Activated T-helper 9 cell treated with anti-CD3 and anti-CD28 coated beads, Interleukin-2, amount 50 U/mL, for 16 hours (primary cell): Measurements from ENCODE around the gene PHYHIPL.

ENCODE experiments used
- DNase-seq: peaks from one replicate; pipeline ENCODE4 v3.0.0-alpha.2; 2020; ENCODE audit warnings: low read depth

The PHYHIPL gene

GRCh38 chr10:59257224-59257623, 80.8 kb downstream of the PHYHIPL start:
- no peak for DNase-seq

DNA sequence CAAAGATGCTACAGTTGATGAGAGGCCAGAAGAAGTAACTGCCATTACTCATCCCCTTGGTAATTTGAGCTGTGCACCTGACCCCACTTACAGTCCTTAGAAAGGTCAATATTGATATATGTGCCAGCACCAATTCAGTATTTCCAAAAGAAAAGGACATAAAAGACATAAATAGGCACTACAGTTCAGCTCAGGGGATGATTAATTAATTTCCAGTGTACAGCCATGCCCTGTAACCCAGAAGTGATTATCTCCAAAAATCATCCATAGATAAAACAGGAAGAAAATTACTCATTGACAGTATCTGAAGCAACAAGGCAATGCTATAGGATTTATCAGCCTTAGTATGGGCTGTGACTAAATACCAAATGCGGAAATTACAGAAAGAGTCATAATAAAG, 82.4 kb downstream of the PHYHIPL start:
- DNase-seq: no peak

GRCh38 chr10:59265141-59265540, 88.7 kb downstream of the PHYHIPL start:
- no peak for DNase-seq

DNA sequence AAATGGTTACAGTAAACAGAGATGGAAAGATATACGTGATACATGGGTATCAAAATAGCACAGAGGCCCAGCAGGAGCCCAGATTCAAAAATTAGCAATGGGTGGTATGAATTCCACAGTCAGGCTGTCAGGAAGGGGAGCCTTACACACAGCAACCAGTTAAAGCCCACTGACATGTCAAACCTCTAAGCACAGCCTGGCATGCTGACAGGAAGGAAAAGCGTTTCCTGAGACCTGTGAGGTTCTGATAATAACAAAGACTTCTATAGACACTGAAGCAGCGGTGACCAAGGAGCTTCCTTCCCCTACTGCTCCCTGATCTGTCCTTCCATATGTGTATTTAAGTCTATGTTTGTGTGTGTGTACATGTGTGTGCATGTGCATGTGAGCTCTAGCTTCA, 89.9 kb downstream of the PHYHIPL start:
- no peak for DNase-seq

DNA sequence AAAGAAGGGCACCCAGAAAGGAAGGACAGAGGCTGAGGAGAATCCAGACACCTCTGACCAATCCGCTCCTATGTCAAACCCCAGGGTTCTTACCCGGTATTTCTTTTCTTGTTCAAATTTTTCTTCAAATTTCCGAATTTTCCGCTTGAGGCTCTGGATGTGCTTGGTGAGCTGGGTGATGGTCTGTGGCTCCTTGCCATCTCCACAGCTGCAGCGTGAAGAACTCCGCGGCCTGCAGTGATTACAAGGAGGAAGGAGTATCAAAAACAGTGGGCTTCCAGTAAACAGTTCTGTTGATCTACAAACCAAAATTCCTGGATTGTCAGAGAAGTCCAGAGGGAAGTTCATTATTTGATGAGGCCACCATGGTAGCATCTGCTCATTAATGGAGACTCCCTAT, 92.0 kb downstream of the PHYHIPL start:
- DNase-seq: no peak

GRCh38 chr10:59269651-59270050, 93.2 kb downstream of the PHYHIPL start:
- DNase-seq: no peak

DNA sequence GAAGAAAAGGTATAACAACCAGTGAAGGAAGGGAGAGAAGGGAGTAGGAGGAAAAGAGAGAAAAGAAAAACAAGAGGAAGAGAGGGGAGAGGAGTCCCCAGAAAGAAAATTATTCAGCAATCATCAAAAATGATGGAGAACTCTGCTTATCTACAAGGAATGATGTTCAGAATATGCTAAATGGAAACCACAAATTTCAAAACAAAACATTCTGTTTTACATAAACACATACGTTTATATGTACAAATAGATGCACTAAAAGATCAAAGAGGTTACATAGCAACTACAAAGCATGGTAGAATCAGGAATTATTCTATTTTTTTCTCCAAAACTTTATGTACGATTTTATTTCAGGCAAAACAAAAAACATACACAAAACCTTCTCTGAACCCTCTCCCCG, 94.0 kb downstream of the PHYHIPL start:
- DNase-seq: no peak

- no peak for DNase-seq
Measured at GRCh38 chr10:59271160-59271559, 94.7 kb downstream of the PHYHIPL start.

DNA sequence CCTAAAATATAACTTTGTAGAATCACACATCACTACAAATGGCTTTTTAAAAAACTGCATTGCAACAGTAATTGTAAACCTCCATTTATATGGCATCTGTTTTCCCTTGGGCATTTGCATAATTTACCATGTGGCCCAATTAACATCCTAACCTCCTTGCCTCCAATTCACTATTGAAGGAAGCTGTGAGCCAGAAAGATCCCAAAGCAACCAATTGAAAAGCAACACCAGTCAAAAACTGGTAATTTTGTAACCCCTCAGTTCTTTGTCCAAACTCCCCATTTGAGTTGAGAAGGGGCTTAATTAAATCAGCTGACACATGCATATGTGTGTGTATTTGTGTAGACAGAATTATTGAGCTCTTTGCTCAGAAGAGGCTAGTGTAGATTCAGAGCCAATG, 95.6 kb downstream of the PHYHIPL start:
- no peak for DNase-seq

DNA sequence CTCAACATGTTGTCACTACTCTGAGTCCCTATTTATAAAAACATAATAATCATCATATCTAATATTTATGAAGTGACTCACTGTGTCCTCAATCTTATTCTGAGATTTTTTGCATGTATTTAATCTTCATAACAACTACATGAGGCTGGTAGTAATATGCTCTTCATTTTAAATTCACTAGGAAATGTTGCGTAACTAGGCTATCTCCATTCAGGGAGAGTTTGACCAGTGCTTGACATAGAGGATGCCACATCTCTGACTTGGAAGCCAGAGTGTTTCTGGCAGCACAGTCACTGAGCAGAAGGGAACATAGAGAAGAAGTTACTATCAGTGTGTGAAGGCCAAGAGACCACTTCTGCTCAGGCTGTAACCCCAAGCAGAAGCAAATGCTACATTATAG, 97.0 kb downstream of the PHYHIPL start:
- DNase-seq: no peak

GRCh38 chr10:59276133-59276532, 99.7 kb downstream of the PHYHIPL start:
- DNase-seq: no peak

- DNase-seq: no peak
Measured at GRCh38 chr10:59276919-59277318, 100.5 kb downstream of the PHYHIPL start.

GRCh38 chr10:59279476-59279875, 103.0 kb downstream of the PHYHIPL start:
- no peak for DNase-seq

DNA sequence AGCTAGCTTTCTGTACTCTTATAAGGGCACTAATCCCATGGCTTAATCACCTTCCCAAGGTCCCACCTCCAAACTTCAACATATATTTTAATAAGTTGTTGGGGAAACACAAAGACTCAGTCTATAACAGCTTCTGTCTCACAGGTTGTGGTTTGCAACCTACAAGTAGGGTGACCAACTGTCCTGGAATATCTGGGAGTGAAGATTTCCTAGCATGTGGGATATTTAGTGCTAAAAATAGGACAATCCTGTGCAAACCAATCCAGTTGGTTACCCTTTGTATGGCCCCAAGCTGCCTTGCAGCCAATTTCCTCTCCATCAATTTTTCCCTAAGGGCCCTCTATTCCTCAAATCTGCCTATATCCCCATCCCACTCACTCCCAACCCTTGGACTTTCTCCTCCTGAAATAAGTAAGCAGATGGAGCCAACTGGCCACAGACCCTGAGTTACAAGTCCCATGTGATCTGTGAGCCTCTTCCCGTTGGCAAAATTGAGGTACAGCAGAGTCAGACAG, 103.6 kb downstream of the PHYHIPL start:
- no peak for DNase-seq

DNA sequence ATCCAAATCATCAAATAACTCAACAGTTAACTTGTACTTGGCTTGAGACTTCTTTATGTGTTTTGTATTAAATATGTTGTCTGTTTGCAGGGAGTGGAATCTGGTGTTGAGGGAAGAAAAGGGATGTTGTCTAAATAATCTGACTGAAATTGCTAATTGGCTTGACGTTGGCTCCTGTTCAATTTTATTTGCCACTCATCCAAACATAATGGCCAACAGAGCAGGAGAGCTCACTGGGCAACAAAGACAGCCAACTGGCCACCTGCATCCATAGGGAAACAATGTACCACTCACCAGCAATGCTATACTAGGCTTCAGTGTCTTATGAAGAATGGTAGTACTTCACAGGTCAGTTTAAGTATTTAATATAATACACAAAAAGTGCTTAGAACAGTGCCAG, 105.4 kb downstream of the PHYHIPL start:
- DNase-seq: no peak

DNA sequence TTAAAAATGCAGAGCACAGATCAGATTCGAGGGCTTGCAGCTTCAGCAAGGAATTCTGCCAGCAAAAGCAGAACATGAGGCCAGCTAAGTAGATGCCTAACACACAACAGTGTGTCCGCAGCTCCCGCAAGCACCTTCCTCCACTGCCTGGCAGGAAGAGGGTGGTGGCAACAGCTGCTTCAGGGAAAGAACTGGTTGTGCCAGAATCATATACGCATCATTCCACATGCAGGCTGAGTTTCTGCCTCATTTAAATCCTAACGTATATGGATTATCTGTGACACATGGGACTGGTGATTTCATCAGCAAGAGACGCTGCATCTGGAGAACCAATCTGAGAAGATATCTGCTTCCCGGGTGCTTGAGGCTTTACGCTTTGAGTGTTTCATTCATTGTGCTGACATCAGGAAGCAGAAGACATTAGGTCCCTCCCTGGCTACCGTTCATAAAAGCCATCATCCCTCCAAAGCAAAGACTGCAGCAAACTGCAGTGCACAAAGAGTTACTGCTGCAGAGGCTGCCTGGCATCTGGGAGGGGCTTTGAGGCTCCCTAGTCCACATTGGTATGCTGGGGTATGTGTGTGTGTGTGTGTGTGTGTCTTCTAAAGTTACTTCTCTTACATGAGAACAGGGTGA, 107.1 kb downstream of the PHYHIPL start:
- no peak for DNase-seq

- DNase-seq: no peak
Measured at GRCh38 chr10:59284118-59284975, 107.9 kb downstream of the PHYHIPL start.

GRCh38 chr10:59285073-59285472, 108.6 kb downstream of the PHYHIPL start:
- no peak for DNase-seq

DNA sequence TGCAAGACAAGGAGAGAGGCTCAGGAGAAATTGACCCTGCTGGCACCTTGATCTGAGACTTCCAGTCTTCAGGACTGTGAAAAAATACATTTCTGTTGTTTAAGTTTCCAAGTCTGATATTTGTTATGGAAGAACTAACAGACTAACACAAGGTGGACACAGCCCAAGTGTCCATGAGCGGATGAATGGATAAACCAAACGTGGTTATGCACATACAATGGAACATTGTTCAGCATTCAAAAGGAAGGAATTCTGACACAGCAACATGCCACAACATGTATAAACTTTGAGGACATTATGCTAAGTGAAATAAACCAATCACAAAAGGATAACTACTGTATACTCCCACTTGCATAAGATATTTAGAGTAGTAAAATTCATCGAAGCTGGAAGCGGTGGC, 109.4 kb downstream of the PHYHIPL start:
- no peak for DNase-seq

GRCh38 chr10:59287587-59288255, 111.3 kb downstream of the PHYHIPL start:
- no peak for DNase-seq

DNA sequence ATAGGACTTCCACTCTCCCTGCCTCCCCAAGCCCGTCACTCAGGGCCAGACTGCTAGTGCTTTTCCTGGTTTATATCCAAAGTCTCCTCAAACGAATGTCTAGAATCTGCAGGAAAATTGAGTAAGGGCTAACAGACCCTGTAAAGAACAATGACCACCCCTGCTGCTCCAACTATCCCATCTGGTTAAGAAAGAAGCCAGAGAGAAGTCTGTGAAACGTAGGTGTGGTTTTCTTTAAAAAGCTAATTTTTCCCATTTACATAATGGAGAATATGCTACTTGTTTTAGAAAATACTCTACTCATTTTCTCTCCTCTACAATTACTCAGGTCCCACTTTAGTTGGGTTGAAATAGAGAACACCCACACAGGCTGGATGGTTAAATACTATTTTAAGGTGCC, 113.4 kb downstream of the PHYHIPL start:
- no peak for DNase-seq

DNA sequence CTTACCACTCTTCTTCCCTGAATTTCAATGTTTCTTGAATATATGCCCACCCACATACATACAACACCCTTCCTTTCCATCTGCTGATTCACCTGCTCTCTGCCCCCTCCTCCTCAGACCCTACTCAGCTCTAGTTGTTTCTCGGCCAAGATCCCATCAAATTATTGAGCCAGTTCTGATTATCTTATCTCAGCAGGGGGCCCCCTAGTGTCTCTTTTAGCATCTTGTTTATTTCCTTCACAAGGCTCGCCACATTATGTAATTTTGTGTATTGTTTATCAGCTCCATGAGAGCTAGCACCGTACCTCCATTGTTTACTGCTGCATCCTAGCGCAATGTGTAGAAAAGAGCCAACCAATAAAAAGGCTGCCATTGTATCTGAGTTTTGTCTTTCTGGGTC, 114.0 kb downstream of the PHYHIPL start:
- no peak for DNase-seq
